Brain microvascular endothelial cell (primary cell): ENCODE measurements around the gene VGLL4.
"Not testable (repeated sequence)": the region's sequence is repeated elsewhere in the genome, so short reads cannot be mapped to it uniquely, and the experiment has no call there.

ENCODE experiments used
- DNase-seq: peaks from one replicate; pipeline ENCODE4 v3.0.0-alpha.2; 2020
- H3K27ac ChIP-seq: fragments of 250-450 bp; sonication (Bioruptor Pico); 2 replicates; pipeline ENCODE4 v1.5.1; 2020; ENCODE audit warnings: mild to moderate bottlenecking, moderate library complexity
- H3K27me3 ChIP-seq: fragments of 250-450 bp; sonication (Bioruptor Pico); replicated peaks from 2 replicates; pipeline ENCODE4 v1.5.1; 2020; ENCODE audit warnings: mild to moderate bottlenecking
- H3K36me3 ChIP-seq: fragments of 250-450 bp; sonication (Bioruptor Pico); replicated peaks from 2 replicates; pipeline ENCODE4 v1.5.1; 2020; ENCODE audit warnings: mild to moderate bottlenecking
- H3K4me3 ChIP-seq: 2 replicates; pipeline ENCODE4 v1.5.1; 2011; ENCODE audit warnings: low read depth, mild to moderate bottlenecking, control low read depth, low read length, moderate library complexity
- in situ Hi-C: cut with HindIII; loops from 2 replicates; pipeline ENCODE4 v1.10.0; 2017; ENCODE audit warnings: low sequenced_read_pairs, low pct_ligation_motif_present
- TF ChIP-seq, protein P1 (sequence below): IDR thresholded peaks from 2 replicates; pipeline ENCODE4 v1.5.1; 2011; ENCODE audit warnings: low read depth, mild to moderate bottlenecking, moderate library complexity, low read length, control low read depth, inconsistent platforms; ENCODE audit errors: missing control alignments

Gene VGLL4

DNA sequence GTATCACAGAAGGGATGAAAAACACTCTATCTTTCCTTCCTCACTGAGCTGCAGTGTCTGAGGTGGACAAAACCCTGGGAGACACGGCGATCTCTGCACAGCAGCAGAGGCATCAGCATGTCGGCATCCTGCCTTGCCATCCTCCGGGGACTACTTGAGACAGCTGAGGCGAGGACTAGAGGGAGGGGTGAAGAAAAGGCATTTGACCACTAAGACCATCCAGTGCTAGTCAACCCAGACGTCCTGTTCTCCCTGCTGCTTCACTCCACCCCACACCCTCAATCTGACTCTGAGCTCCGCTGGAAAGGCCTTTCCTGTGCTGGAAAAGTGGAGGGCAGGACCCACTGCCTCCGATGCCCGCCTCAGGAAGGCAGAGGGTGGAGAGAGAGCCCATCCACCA lies 67.3 kb downstream of the VGLL4 start:
- no peak for DNase-seq
- TF ChIP-seq, protein P1, sequence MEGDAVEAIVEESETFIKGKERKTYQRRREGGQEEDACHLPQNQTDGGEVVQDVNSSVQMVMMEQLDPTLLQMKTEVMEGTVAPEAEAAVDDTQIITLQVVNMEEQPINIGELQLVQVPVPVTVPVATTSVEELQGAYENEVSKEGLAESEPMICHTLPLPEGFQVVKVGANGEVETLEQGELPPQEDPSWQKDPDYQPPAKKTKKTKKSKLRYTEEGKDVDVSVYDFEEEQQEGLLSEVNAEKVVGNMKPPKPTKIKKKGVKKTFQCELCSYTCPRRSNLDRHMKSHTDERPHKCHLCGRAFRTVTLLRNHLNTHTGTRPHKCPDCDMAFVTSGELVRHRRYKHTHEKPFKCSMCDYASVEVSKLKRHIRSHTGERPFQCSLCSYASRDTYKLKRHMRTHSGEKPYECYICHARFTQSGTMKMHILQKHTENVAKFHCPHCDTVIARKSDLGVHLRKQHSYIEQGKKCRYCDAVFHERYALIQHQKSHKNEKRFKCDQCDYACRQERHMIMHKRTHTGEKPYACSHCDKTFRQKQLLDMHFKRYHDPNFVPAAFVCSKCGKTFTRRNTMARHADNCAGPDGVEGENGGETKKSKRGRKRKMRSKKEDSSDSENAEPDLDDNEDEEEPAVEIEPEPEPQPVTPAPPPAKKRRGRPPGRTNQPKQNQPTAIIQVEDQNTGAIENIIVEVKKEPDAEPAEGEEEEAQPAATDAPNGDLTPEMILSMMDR, result no peak
- in situ Hi-C loops, result no loop called here
- Histone ChIP-seq H3K36me3 (peaks cover 19% of the 10 kb centered on the region), H3K4me3 (no peak overlapping the region), H3K27ac (no peak overlapping the region), H3K27me3 (no peaks in the 10 kb centered on the region)

DNA sequence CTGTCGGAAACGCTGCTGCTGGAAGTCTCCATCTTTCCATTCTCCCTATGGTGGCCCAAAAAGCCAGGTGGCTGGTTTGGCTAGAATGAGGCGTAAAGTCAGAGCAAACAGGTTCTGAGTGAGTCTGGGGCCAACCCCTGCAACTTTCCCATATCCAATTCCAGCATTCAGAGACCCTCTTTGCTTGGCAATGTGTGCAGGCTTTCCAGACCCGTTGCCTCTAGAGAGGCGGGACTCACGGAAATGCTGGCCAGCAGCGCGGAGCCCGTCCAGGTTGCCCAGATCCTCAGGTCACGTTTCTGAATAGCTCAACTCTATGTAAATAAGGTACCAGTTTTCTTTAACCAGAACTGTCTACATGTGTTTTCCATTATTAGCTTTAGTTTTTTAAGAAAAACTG lies 68.0 kb downstream of the VGLL4 start:
- no peak for DNase-seq
- Histone ChIP-seq H3K27ac (no peak overlapping the region), H3K4me3 (no peak overlapping the region), H3K27me3 (no peaks in the 10 kb centered on the region), H3K36me3 (peaks cover 19% of the 10 kb centered on the region)
- TF ChIP-seq, protein P1, result no peak
- in situ Hi-C loops, result no loop called here

DNA sequence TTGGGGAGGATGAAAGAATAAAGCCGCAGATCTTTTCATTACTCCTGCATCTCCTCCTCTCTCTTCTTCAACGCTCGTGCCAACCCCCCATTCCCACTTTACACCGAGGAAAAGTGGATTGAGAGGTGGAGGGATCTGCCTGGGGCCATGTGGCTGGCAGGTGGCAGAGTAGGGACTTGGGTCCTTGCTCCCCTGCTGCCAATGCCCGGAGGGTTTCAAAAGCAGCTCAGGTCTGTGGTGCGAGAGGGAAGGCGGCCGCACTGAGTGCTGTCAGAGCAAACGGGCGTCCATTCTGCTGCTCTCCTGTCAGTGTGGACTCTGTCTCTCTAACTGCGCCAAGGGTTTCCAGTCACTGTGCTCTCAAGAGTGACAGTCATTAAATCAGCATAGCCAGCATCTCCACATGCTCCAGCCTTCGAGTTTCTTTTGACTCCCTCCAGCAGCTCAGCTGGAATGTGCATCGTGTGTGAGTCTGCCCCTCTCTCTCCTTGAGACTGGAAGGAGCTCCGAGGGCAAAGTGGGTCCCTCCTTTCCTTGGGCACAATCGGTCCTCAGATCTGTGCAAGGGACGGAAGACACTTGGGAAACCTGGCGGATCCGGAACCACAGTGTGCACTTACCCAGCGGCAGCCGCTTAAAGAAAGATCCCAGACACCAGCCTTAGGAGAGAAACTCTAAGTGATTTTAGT lies 68.6 kb downstream of the VGLL4 start:
- Histone ChIP-seq H3K27ac (no peak overlapping the region), H3K36me3 (peaks cover 17% of the 10 kb centered on the region), H3K4me3 (no peak overlapping the region), H3K27me3 (no peaks in the 10 kb centered on the region)
- DNase-seq, result no peak
- in situ Hi-C loops, result no loop called here
- TF ChIP-seq, protein P1, result no peak

DNA sequence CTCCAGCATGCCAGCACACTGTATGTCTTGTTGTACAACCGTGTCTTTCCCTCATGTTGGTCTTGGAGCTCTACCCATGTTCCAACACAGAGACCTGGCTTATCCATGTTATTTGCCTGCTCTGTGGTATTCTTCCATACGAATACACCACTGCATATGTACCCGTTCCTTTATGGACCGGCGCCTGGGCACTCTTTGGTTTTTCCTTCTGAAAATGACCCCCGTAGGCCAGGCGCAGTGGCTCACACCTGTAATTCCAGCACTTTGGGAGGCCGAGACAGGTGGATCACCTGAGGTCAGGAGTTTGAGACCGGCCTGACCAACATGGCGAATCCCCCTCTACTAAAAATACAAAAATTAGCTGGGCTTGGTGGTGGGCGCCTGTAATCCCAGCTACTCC lies 71.1 kb downstream of the VGLL4 start:
- peaks cover 14% of the 10 kb centered on the region for H3K36me3 ChIP-seq
- H3K27ac ChIP-seq, H3K27me3 ChIP-seq, DNase-seq, H3K4me3 ChIP-seq, in situ Hi-C loops: not testable (repeated sequence)

DNA sequence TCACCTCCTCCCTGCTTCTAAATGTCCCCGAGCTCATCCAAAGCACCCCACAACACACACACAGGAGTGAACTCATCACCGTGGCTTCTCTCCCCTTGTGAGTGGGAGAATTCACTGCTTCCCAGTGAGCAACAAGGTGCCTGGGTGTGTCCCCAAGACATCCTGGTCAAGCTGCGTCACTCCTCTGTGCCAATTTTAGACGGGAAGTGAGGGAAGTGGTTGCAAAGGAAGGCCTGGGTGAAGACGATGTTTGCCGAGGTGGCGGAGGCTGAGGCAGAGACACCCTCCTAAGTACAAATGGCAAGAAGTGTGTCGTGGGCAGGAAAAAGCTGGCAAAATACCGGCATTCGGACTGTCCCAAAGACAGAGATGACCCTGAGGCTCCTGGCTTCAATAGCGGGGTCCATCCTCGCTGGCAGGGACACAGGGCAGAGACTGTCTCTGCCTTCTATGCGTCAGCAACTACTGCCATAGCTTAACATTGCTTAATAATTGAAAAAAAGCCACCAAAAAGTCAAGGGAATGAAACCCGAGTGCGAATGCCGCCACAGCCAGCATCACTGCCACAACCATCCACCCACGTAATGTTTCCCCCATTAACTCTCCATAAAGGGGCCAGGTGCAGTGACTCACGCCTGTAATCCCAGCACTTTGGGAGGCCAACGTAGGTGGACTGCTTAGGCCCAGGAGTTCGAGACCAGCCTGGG lies 72.8 kb downstream of the VGLL4 start:
- DNase-seq, result peak; percentile 28
- no peaks in the 10 kb centered on the region for H3K27me3 ChIP-seq
- TF ChIP-seq, protein P1, result no peak
- peaks cover 29% of the 10 kb centered on the region for H3K36me3 ChIP-seq
- H3K4me3 ChIP-seq, result no peak overlapping the region
- in situ Hi-C loops, result no loop called here
- peak overlapping the region; percentile 100 for H3K27ac ChIP-seq

DNA sequence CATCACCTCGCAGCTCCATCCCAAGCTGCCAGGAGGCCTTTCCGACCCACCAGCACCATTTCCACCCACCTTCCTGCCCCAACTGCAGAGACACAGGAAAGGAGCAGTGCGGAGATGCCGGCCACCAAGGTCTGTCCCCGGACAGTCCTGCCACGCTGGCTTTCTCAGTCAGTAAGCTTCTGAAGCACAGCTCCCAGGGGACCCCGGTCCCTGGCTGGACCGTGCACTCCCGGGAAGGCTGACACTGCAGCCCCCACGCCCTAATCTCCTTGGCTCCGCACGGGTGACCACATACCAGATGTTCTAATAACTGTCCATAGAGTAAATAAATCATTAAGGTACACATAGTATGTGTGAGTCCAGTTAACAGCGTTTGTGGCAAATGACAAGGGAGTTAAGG lies 73.5 kb downstream of the VGLL4 start:
- in situ Hi-C loops, result no loop called here
- H3K27ac ChIP-seq, result peak overlapping the region; percentile 100
- DNase-seq, result no peak
- peaks cover 30% of the 10 kb centered on the region for H3K36me3 ChIP-seq
- TF ChIP-seq, protein P1, result no peak
- H3K27me3 ChIP-seq, result no peaks in the 10 kb centered on the region
- H3K4me3 ChIP-seq, result no peak overlapping the region
